H1 (cell line): ENCODE data around the gene RB1. TPM values are rescaled to one million over a fixed set of nuclear protein-coding genes. Genes with fewer than 3 reads are reported as not detected.

Experiments
- CTCF ChIA-PET: fragments of 300-600 bp; sonication (Branson Sonifier 250); formaldehyde crosslinking; loops from one replicate; lab custom pipeline; 2021; ENCODE audit not compliant: partially characterized antibody; lab: Charles Lee
- POLR2A ChIA-PET: fragments of 300-600 bp; sonication (Branson Sonifier 250); formaldehyde crosslinking; loops from one replicate; lab custom pipeline; 2021; ENCODE audit warnings: inconsistent platforms; ENCODE audit not compliant: partially characterized antibody; lab: Charles Lee
- DNase-seq, 2 experiments: peaks; one replicate each; pipeline versions ENCODE4 v3.0.0 to v3.0.0-alpha.2; 2010 to 2022; ENCODE audit warnings: low spot score in 2 of 2, low read depth in 1 of 2, mixed read lengths in 1 of 2
- FAIRE-seq: peaks from 2 replicates; lab custom pipeline; 2011; peaks lifted over from hg19 to GRCh38; lab: Jason Lieb, UNC
- H2AFZ ChIP-seq: 2 replicates; pipeline ENCODE4 v1.8.1; 2012; ENCODE audit warnings: low read length, inconsistent platforms
- H2AK5ac ChIP-seq: 2 replicates; pipeline ENCODE4 v1.6.1; 2013; ENCODE audit warnings: low read depth, low read length
- H2BK120ac ChIP-seq: replicated peaks from 2 replicates; pipeline ENCODE3; 2013; ENCODE audit warnings: low read depth, low read length, inconsistent platforms
- H2BK12ac ChIP-seq: 2 replicates; pipeline ENCODE4 v1.6.1; 2013; ENCODE audit warnings: low read depth, low read length
- H2BK15ac ChIP-seq: 2 replicates; pipeline ENCODE4 v1.6.1; 2013; ENCODE audit warnings: low read length
- H2BK20ac ChIP-seq: 2 replicates; pipeline ENCODE4 v1.6.1; 2013; ENCODE audit warnings: low read length
- H2BK5ac ChIP-seq: 2 replicates; pipeline ENCODE4 v1.6.1; 2013; ENCODE audit warnings: low read depth, low read length
- H3K14ac ChIP-seq: 2 replicates; pipeline ENCODE4 v1.6.1; 2013; ENCODE audit warnings: inconsistent platforms; ENCODE audit not compliant: insufficient read length
- H3K18ac ChIP-seq: 2 replicates; pipeline ENCODE4 v1.6.1; 2013; ENCODE audit warnings: low read length; ENCODE audit errors: extremely low read depth
- H3K23ac ChIP-seq: 2 replicates; pipeline ENCODE4 v1.6.1; 2013; ENCODE audit warnings: inconsistent platforms; ENCODE audit not compliant: insufficient read length
- H3K23me2 ChIP-seq: 2 replicates; pipeline ENCODE4 v1.6.1; 2013; ENCODE audit warnings: low read depth, low read length
- H3K27ac ChIP-seq: 2 replicates; pipeline ENCODE4 v1.6.1; 2011; ENCODE audit warnings: low read depth, low read length, inconsistent platforms
- H3K27me3 ChIP-seq, 4 experiments: replicated peaks in 1 of 4; 1 replicate in 1 of 4; 2 replicates in 3 of 4; pipeline versions ENCODE4 v1.6.1 to v1.8.1; 2011 to 2013; ENCODE audit warnings: low read length in 3 of 4, mild to moderate bottlenecking in 3 of 4, inconsistent platforms in 2 of 4, mixed read lengths in 2 of 4, moderate library complexity in 1 of 4; ENCODE audit not compliant: control insufficient read depth in 3 of 4, insufficient read depth in 3 of 4; ENCODE audit errors: extremely low read depth in 1 of 4
- H3K36me3 ChIP-seq, 4 experiments: 2 replicates each; pipeline versions ENCODE4 v1.6.1 to v1.8.1; 2011 to 2013; ENCODE audit warnings: mild to moderate bottlenecking in 4 of 4, low read length in 3 of 4, moderate library complexity in 2 of 4, control low read depth in 1 of 4, inconsistent platforms in 1 of 4; ENCODE audit not compliant: insufficient read depth in 4 of 4, control insufficient read depth in 2 of 4
- H3K4ac ChIP-seq: replicated peaks from 2 replicates; pipeline ENCODE3; 2013; ENCODE audit warnings: low read length, low read depth, mixed read lengths, inconsistent platforms; ENCODE audit not compliant: insufficient read length
- H3K4me1 ChIP-seq, 4 experiments: replicated peaks in 1 of 4; 1 replicate in 1 of 4; 2 replicates in 3 of 4; pipeline versions ENCODE4 v1.6.1 to v1.8.1; 2011 to 2013; ENCODE audit warnings: low read length in 3 of 4, inconsistent platforms in 2 of 4, mixed read lengths in 1 of 4; ENCODE audit not compliant: insufficient read depth in 4 of 4, control insufficient read depth in 3 of 4
- H3K4me2 ChIP-seq, 2 experiments: 2 replicates each; pipeline versions ENCODE4 v1.6.1 to v1.8.1; 2011 to 2013; ENCODE audit warnings: low read depth in 2 of 2, low read length in 2 of 2, control low read depth in 1 of 2, inconsistent platforms in 1 of 2, mild to moderate bottlenecking in 1 of 2; ENCODE audit not compliant: insufficient read depth in 1 of 2
- H3K4me3 ChIP-seq, 4 experiments: fragments of 200-600, 300-600 bp in 1 of 4; sonication (generic), shearing (Covaris generic), sonication (Bioruptor Twin) in 1 of 4; 2 replicates each; pipeline versions ENCODE4 v1.5.1 to v1.8.1; 2011 to 2016; ENCODE audit warnings: low read length in 4 of 4, low read depth in 3 of 4, control low read depth in 2 of 4, inconsistent platforms in 2 of 4, mild to moderate bottlenecking in 2 of 4, mixed read lengths in 1 of 4, moderate library complexity in 1 of 4; ENCODE audit not compliant: insufficient read depth in 2 of 4; ENCODE audit errors: extremely low read depth in 1 of 4
- H3K56ac ChIP-seq: replicated peaks from 2 replicates; pipeline ENCODE3; 2013; ENCODE audit warnings: low read depth, mild to moderate bottlenecking, mixed read lengths, low read length, inconsistent platforms; ENCODE audit not compliant: insufficient read length
- H3K79me1 ChIP-seq: 2 replicates; pipeline ENCODE4 v1.6.1; 2013; ENCODE audit warnings: low read depth, low read length, control low read depth
- H3K79me2 ChIP-seq, 2 experiments: 2 replicates each; pipeline versions ENCODE4 v1.6.1 to v1.8.1; 2012 to 2013; ENCODE audit warnings: low read length in 2 of 2, mild to moderate bottlenecking in 2 of 2, inconsistent platforms in 1 of 2; ENCODE audit not compliant: insufficient read depth in 2 of 2, control insufficient read depth in 1 of 2
- H3K9ac ChIP-seq, 4 experiments: replicated peaks in 1 of 4; 1 replicate in 1 of 4; 2 replicates in 3 of 4; pipeline versions ENCODE4 v1.6.1 to v1.8.1; 2011 to 2013; ENCODE audit warnings: low read depth in 3 of 4, low read length in 3 of 4, control low read depth in 2 of 4, mild to moderate bottlenecking in 2 of 4, moderate library complexity in 2 of 4, inconsistent platforms in 1 of 4; ENCODE audit errors: extremely low read depth in 1 of 4
- H3K9me3 ChIP-seq, 2 experiments: 2 replicates each; pipeline versions ENCODE4 v1.6.1 to v1.8.1; 2012 to 2013; ENCODE audit warnings: mild to moderate bottlenecking in 2 of 2, moderate library complexity in 2 of 2, control low read depth in 1 of 2, inconsistent platforms in 1 of 2, low read depth in 1 of 2, low read length in 1 of 2, mixed read lengths in 1 of 2; ENCODE audit not compliant: insufficient read depth in 2 of 2
- H4K20me1 ChIP-seq, 2 experiments: replicated peaks in 1 of 2; 2 replicates each; pipeline versions ENCODE3 to v1.8.1; 2011 to 2013; ENCODE audit warnings: inconsistent platforms in 2 of 2, low read length in 2 of 2, mild to moderate bottlenecking in 1 of 2; ENCODE audit not compliant: insufficient read depth in 2 of 2, control insufficient read depth in 1 of 2
- H4K5ac ChIP-seq: 2 replicates; pipeline ENCODE4 v1.6.1; 2013; ENCODE audit warnings: low read length, low read depth, mixed read lengths, inconsistent platforms; ENCODE audit not compliant: insufficient read length
- H4K8ac ChIP-seq: 2 replicates; pipeline ENCODE4 v1.8.0; 2013; ENCODE audit warnings: mild to moderate bottlenecking, moderate library complexity, low read length, inconsistent platforms; ENCODE audit not compliant: insufficient read depth; ENCODE audit errors: extremely low read depth
- H4K91ac ChIP-seq: replicated peaks from 2 replicates; pipeline ENCODE3; 2013; ENCODE audit warnings: low read length, mixed read lengths, inconsistent platforms; ENCODE audit not compliant: insufficient read length
- BCL11A ChIP-seq, 2 experiments: IDR thresholded peaks; one replicate each; pipeline ENCODE4 v1.6.1; 2011; ENCODE audit warnings: low read depth in 2 of 2, low read length in 2 of 2, mild to moderate bottlenecking in 2 of 2
- BRCA1 ChIP-seq: IDR thresholded peaks from 2 replicates; pipeline ENCODE4 v1.6.1; 2012; ENCODE audit warnings: low read depth, low read length, improper control_type of control experiment
- CBX5 ChIP-seq: fragments of 300-800, 300-1000 bp; sonication (generic); IDR thresholded peaks from 2 replicates; pipeline ENCODE4 v1.7.1; 2016; ENCODE audit warnings: antibody characterized with exemption, low read length, low read depth
- EGR1 ChIP-seq: IDR thresholded peaks from 2 replicates; pipeline ENCODE4 v1.6.1; 2011; ENCODE audit warnings: low read depth, low read length, borderline replicate concordance
- HDAC6 ChIP-seq: IDR thresholded peaks from one replicate; pipeline ENCODE4 v1.7.1; 2012; ENCODE audit warnings: low read depth, mild to moderate bottlenecking, inconsistent platforms, low read length, moderate library complexity
- NANOG ChIP-seq: IDR thresholded peaks from 2 replicates; pipeline ENCODE4 v1.6.1; 2011; ENCODE audit warnings: low read length, low read depth, mild to moderate bottlenecking, inconsistent platforms; ENCODE audit not compliant: insufficient read depth, poor library complexity, severe bottlenecking
- POU5F1 ChIP-seq: IDR thresholded peaks from 2 replicates; pipeline ENCODE4 v1.6.1; 2011; ENCODE audit warnings: low read depth, mild to moderate bottlenecking, low read length, moderate library complexity
- SIN3A ChIP-seq, 2 experiments: IDR thresholded peaks in 1 of 2; conservative IDR thresholded peaks in 1 of 2; 2 replicates each; pipeline ENCODE4 v1.6.1; 2011 to 2012; ENCODE audit warnings: low read length in 2 of 2, improper control_type of control experiment in 1 of 2, low read depth in 1 of 2, mild to moderate bottlenecking in 1 of 2
- SP2 ChIP-seq: IDR thresholded peaks from 2 replicates; pipeline ENCODE4 v1.6.1; 2012; ENCODE audit warnings: mild to moderate bottlenecking, low read length, inconsistent platforms
- SRF ChIP-seq: IDR thresholded peaks from 2 replicates; pipeline ENCODE4 v1.6.1; 2011; ENCODE audit warnings: mild to moderate bottlenecking, low read depth, low read length, moderate library complexity
- TEAD4 ChIP-seq: IDR thresholded peaks from 2 replicates; pipeline ENCODE4 v1.6.1; 2012; ENCODE audit warnings: low read depth, low read length, inconsistent platforms, mixed read lengths
- WGBS, 2 experiments: shearing (Covaris generic) in 1 of 2; methylation state at CpG; one replicate each; pipeline versions ENCODE4 v1.1.6 to v1.1.7; 2013 to 2015; ENCODE audit warnings: low lambda C conversion rate in 2 of 2, mixed read lengths in 2 of 2, inconsistent platforms in 1 of 2, low coverage in 1 of 2, missing lambda C conversion rate in 1 of 2; ENCODE audit not compliant: insufficient replicate concordance in 2 of 2, insufficient coverage in 1 of 2, insufficient read length in 1 of 2; ENCODE audit errors: extremely low coverage in 1 of 2, missing lambda C conversion rate in 1 of 2; 5-methylcytosine and 5-hydroxymethylcytosine counted together
- polyA plus RNA-seq, 7 experiments: library from polyadenylated mRNA; depleted of rRNA in 3 of 7; stranded (reverse) in 5 of 7; unstranded in 2 of 7; fragments of >200 nt in 5 of 7; fragments of 200-250 nt in 2 of 7; gene quantifications; 1 replicate in 5 of 7; 2 replicates in 1 of 7; 4 replicates in 1 of 7; pipeline versions ENCODE4 v1.2.1 to v1.2.3, GENCODE V29; 2011 to 2013; ENCODE audit warnings: missing spikeins in 2 of 7, mixed read lengths in 2 of 7
- total RNA-seq: library from RNA; stranded (reverse); fragmentation: NEBNext Ultra II Directional; extraction: Animal tissue kit (Norgen Biotek cat#: 25700); gene quantifications from 2 replicates; pipeline ENCODE4 v1.2.1, GENCODE V29; 2021
- TF ChIP-seq, protein P1 (sequence below): IDR thresholded peaks from 2 replicates; pipeline ENCODE4 v1.6.1; 2012; ENCODE audit warnings: low read length, inconsistent platforms

The RB1 gene
- total and polyA plus RNA-seq, 2 of the 8 experiments (the other 6 are each of a cell fraction or from before 2014, with no cell fraction given): 4.1 to 17.5 TPM

GRCh38 chr13:48508011-48508410, 204.5 kb downstream of the RB1 start:
- Histone ChIP-seq H3K18ac (no peak overlapping the region), H3K27ac (no peak overlapping the region), H3K4me2 (no peak overlapping the region), H3K56ac (no peak overlapping the region), H3K14ac (no peak overlapping the region), H2BK5ac (no peak overlapping the region), H3K4me1 (peaks cover 0 to 3% (median 0%) of the 10 kb centered on the region in 4 experiments; a peak in 1 of 7 replicates), H4K20me1 (no peaks in the 10 kb centered on the region), H3K79me1 (no peaks in the 10 kb centered on the region; the same call in 1 of the 2 replicates), H2BK12ac (no peak overlapping the region), H2BK120ac (no peak overlapping the region), H2BK15ac (no peak overlapping the region), H3K27me3 (no peaks in the 10 kb centered on the region), H2AFZ (no peak overlapping the region), H3K9ac (no peak overlapping the region), H4K5ac (no peak overlapping the region), H3K4me3 (no peak overlapping the region), H4K91ac (no peak overlapping the region), H4K8ac (no peak overlapping the region), H3K23me2 (no peaks in the 10 kb centered on the region), H2AK5ac (no peak overlapping the region), H3K9me3 (no peaks in the 10 kb centered on the region)
- WGBS, 2 experiments: 97% methylated on average over 6 of the region's 6 CpGs; no CpG with 5 or more reads in 1 of the 2 experiments
- DNase-seq (no peak), FAIRE-seq (no peak)
- CTCF ChIA-PET: no interaction called here
- TF ChIP-seq EGR1: no peak
- TF ChIP-seq CBX5: no peak
- no peak for TF ChIP-seq SP2
- no peak for TF ChIP-seq HDAC6
- TF ChIP-seq BRCA1: no peak
- TF ChIP-seq TEAD4: no peak
- TF ChIP-seq SIN3A (conservative IDR thresholded peaks at IDR 0.05 in 1 of 2, IDR thresholded peaks at IDR 0.05 in 1 of 2; ENCODE audit: low read depth in 1 of 2, low read length in 2 of 2): no peak
- no peak for TF ChIP-seq SRF
- TF ChIP-seq, protein P1, sequence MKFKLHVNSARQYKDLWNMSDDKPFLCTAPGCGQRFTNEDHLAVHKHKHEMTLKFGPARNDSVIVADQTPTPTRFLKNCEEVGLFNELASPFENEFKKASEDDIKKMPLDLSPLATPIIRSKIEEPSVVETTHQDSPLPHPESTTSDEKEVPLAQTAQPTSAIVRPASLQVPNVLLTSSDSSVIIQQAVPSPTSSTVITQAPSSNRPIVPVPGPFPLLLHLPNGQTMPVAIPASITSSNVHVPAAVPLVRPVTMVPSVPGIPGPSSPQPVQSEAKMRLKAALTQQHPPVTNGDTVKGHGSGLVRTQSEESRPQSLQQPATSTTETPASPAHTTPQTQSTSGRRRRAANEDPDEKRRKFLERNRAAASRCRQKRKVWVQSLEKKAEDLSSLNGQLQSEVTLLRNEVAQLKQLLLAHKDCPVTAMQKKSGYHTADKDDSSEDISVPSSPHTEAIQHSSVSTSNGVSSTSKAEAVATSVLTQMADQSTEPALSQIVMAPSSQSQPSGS: no peak
- TF ChIP-seq NANOG: no peak
- TF ChIP-seq POU5F1: no peak
- no peak for TF ChIP-seq BCL11A (IDR thresholded peaks at IDR 0.05; ENCODE audit: low read depth in 2 of 2, low read length in 2 of 2)
- TF ChIP-seq, all 59 proteins: peak for 0
- Histone ChIP-seq H2BK20ac (no peak overlapping the region), H3K4ac (no peak overlapping the region), H3K23ac (no peak overlapping the region), H3K79me2 (no peaks in the 10 kb centered on the region), H3K36me3 (peaks cover 0 to 5% (median 0%) of the 10 kb centered on the region in 4 experiments; a peak in 2 of 8 replicates)
- POLR2A ChIA-PET: no interaction called here
